Esophagus squamous epithelium (tissue), 4 donors: ENCODE measurements around the gene TUBB1.

Source experiments
- POLR2A ChIP-seq, 4 donors: fragments of 450-650 bp; IDR thresholded peaks; one replicate each; pipeline ENCODE4 v1.6.1; 2017; ENCODE audit warnings: antibody characterized with exemption in 4 of 4, mild to moderate bottlenecking in 4 of 4, moderate library complexity in 3 of 4
- TF ChIP-seq, protein P1 (sequence below), 6 experiments: fragments of 450-650 bp in 4 of 6; fragments of 200-600 bp in 2 of 6; sonication (generic) in 2 of 6; IDR thresholded peaks; one replicate each; pipeline ENCODE4 v1.5.1; 2016 to 2019; ENCODE audit warnings: antibody characterized with exemption in 6 of 6, mild to moderate bottlenecking in 4 of 6, moderate library complexity in 4 of 6

DNA sequence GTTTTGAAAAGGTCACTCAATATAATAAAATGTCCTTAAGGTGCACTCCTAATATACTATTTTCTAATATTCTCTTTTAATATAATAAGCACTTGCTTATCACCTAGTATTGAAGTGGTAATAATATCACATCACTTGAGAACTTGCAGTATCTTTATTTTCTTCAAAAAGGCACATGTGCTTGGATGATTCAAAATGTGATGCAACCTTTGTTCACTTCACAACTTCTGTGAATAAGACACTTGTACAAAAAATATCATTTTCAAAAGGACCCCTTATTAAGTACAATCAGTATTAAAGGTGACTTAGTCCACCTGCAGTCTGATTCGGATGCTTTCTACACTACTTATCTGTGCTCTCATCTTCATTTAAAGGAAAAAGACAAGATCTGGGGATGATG, 20.0 kb downstream of the TUBB1 start:
- TF ChIP-seq, protein P1, sequence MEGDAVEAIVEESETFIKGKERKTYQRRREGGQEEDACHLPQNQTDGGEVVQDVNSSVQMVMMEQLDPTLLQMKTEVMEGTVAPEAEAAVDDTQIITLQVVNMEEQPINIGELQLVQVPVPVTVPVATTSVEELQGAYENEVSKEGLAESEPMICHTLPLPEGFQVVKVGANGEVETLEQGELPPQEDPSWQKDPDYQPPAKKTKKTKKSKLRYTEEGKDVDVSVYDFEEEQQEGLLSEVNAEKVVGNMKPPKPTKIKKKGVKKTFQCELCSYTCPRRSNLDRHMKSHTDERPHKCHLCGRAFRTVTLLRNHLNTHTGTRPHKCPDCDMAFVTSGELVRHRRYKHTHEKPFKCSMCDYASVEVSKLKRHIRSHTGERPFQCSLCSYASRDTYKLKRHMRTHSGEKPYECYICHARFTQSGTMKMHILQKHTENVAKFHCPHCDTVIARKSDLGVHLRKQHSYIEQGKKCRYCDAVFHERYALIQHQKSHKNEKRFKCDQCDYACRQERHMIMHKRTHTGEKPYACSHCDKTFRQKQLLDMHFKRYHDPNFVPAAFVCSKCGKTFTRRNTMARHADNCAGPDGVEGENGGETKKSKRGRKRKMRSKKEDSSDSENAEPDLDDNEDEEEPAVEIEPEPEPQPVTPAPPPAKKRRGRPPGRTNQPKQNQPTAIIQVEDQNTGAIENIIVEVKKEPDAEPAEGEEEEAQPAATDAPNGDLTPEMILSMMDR (IDR thresholded peaks at IDR 0.05) = no peak
- TF ChIP-seq POLR2A (IDR thresholded peaks at IDR 0.05) = no peak
